PC-9 (cell line): ENCODE measurements around the gene HSPA1B. TPM values are rescaled to one million over a fixed set of nuclear protein-coding genes. Genes with fewer than 3 reads are reported as not detected.

ENCODE experiments used
- BruUV-seq: library from RNA; stranded (reverse); fragments of 400-500 nt; replicated peaks from 2 replicates; lab custom pipeline; 2021; lab: Mats Ljungman, UMichigan
- CTCF ChIA-PET: fragments of 300-600 bp; sonication (Branson Sonifier 250); formaldehyde crosslinking; loops from one replicate; lab custom pipeline; 2022; ENCODE audit warnings: antibody characterized with exemption; lab: Charles Lee
- POLR2A ChIA-PET: fragments of 300-600 bp; sonication (Branson Sonifier 250); formaldehyde crosslinking; loops from one replicate; lab custom pipeline; 2022; ENCODE audit warnings: antibody characterized with exemption; ENCODE audit not compliant: unreplicated experiment; lab: Charles Lee
- DNase-seq, 2 experiments: peaks; one replicate each; pipeline versions ENCODE4 v3.0.0 to v3.0.0-alpha.2; 2015 to 2022; ENCODE audit warnings: mixed read lengths in 1 of 2
- H2AFZ ChIP-seq: fragments of 200-600 bp; sonication (generic); 2 replicates; pipeline ENCODE4 v1.8.1; 2017; ENCODE audit warnings: antibody characterized with exemption
- H3F3A ChIP-seq: fragments of 200-600 bp; sonication (generic); 2 replicates; pipeline ENCODE4 v1.8.1; 2017; ENCODE audit warnings: antibody characterized with exemption, mild to moderate bottlenecking, low read depth; ENCODE audit not compliant: insufficient read depth
- H3K27ac ChIP-seq: fragments of 200-600 bp; sonication (generic); 2 replicates; pipeline ENCODE4 v1.6.1; 2016; ENCODE audit warnings: mixed run types
- H3K27me3 ChIP-seq: fragments of 200-600 bp; sonication (generic); 2 replicates; pipeline ENCODE4 v1.6.1; 2016; ENCODE audit warnings: low read depth, mixed run types; ENCODE audit not compliant: insufficient read depth
- H3K36me3 ChIP-seq: fragments of 200-600 bp; sonication (generic); 2 replicates; pipeline ENCODE4 v1.6.1; 2016; ENCODE audit warnings: low read depth, mixed run types
- H3K4me1 ChIP-seq: fragments of 200-600 bp; sonication (generic); replicated peaks from 2 replicates; pipeline ENCODE4 v1.6.1; 2016; ENCODE audit warnings: mixed run types; ENCODE audit not compliant: insufficient read depth
- H3K4me2 ChIP-seq: fragments of 200-600 bp; sonication (generic); 2 replicates; pipeline ENCODE4 v1.6.1; 2017; ENCODE audit warnings: mixed run types
- H3K4me3 ChIP-seq: fragments of 200-600 bp; sonication (generic); 2 replicates; pipeline ENCODE4 v1.6.1; 2016; ENCODE audit warnings: mixed run types
- H3K79me2 ChIP-seq: fragments of 200-600 bp; sonication (generic); 2 replicates; pipeline ENCODE4 v1.6.1; 2017; ENCODE audit warnings: low read depth, mixed run types
- H3K9me2 ChIP-seq: fragments of 200-600 bp; sonication (generic); 2 replicates; pipeline ENCODE4 v1.8.1; 2017; ENCODE audit warnings: mild to moderate bottlenecking; ENCODE audit not compliant: insufficient read depth
- H3K9me3 ChIP-seq: fragments of 200-600 bp; sonication (generic); 2 replicates; pipeline ENCODE4 v1.8.1; 2016; ENCODE audit warnings: low read depth; ENCODE audit not compliant: insufficient read depth
- H4K20me1 ChIP-seq: fragments of 200-600 bp; sonication (generic); 2 replicates; pipeline ENCODE4 v1.8.1; 2017; ENCODE audit not compliant: insufficient read depth
- CTCF ChIP-seq: fragments of 200-600 bp; sonication (generic); conservative IDR thresholded peaks from 2 replicates; pipeline ENCODE4 v1.6.1; 2017; ENCODE audit warnings: mixed run types, antibody characterized with exemption, mild to moderate bottlenecking, moderate library complexity
- EZH2 ChIP-seq: fragments of 200-600 bp; sonication (generic); IDR thresholded peaks from 2 replicates; pipeline ENCODE4 v1.8.0; 2017; ENCODE audit warnings: antibody characterized with exemption, low read depth
- intact Hi-C: fragments of 100-400 bp; cut with micrococcal nuclease; formaldehyde crosslinking; loops from one replicate; pipeline ENCODE4 v1.10.0; 2022; ENCODE audit not compliant: unreplicated experiment
- total RNA-seq: library from RNA; stranded (reverse); gene quantifications from 2 replicates; pipeline ENCODE4 v1.2.3, GENCODE V29; 2021

The HSPA1B gene
- total RNA-seq, 1 experiment from 2014 or later, result 334 TPM

DNA sequence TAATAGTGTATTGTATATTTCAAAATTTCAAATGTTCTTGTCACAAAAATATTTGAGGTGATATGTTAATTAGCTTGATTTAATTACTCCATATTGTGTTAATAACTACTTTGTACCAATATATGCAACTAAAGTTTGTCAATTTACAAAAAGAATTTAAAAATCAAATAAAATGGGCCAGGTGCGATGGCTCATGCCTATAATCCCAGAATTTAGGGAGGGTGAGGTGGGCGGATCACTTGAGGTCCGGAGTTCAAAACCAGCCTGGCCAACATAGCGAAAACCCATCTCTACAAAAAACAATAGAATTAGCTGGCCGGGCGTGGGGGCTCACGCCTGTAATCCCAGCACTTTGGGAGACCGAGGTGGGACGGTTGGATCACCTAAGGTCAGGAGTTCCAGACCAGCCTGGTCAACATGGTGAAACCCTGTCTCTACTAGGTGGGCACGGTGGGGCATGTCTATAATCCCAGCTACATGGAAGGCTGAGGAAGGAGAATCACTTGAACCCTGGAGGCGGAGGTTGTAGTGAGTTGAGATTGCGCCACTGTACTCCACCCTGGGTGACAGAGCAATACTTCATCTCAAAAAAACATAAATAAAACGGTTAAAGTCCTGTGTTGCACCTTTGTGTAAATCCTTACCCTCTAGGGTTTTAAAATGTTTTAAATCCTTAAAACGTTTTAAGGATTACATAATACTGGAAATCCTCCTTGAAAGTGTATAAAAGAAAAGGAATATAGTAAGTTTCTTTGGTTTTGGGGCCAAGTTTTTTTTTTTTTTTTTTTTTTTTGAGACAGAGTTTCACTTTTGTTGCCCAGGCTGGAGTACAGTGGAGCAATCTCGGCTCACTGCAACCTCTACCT lies 4.0 kb downstream of the HSPA1B start:
- Histone ChIP-seq H3K27ac (peak overlapping the region; percentile 24), H3K36me3 (peaks cover 5% of the 10 kb centered on the region; the same call in 1 of the 2 replicates), H3K9me3 (no peaks in the 10 kb centered on the region), H3F3A (peaks cover 49% of the 10 kb centered on the region), H3K9me2 (no peaks in the 10 kb centered on the region), H3K4me2 (peak overlapping the region; percentile 88), H3K27me3 (no peaks in the 10 kb centered on the region), H4K20me1 (peaks cover 24% of the 10 kb centered on the region), H3K79me2 (peaks cover 72% of the 10 kb centered on the region), H3K4me1 (peaks cover 21% of the 10 kb centered on the region), H2AFZ (no peak overlapping the region), H3K4me3 (peak overlapping the region; percentile 67)
- ChIA-PET POLR2A (interaction anchor here (0.6 to 1.2 kb wide), 2 partner anchors 17 to 171 kb away, joined by 4 to 5 read pairs; partner anchors contain the start of gene C6orf47), CTCF (interaction anchor here (0.7 kb wide), 1 partner anchor 36 kb away, joined by 7 read pairs; the partner anchor contains the start of gene VARS1)
- BruUV-seq, result no TSS peak
- TF ChIP-seq CTCF (no peak), EZH2 (no peak)
- DNase-seq, result no peak
- intact Hi-C loops, result loop anchor here (2.0 to 5.0 kb wide), 4 partner anchors 17 to 121 kb away; partner anchors contain the start of genes EHMT2, HSPA1A, HSPA1L and SLC44A4

- intact Hi-C loops, result loop anchor here (1.0 to 5.0 kb wide), 5 partner anchors 28 to 154 kb away; partner anchors contain the start of genes EHMT2, NEU1 and SLC44A4
- peaks cover 38% of the 10 kb centered on the region for H3K4me1 ChIP-seq
- peaks cover 74% of the 10 kb centered on the region for H3F3A ChIP-seq
- H3K9me2 ChIP-seq, result no peaks in the 10 kb centered on the region
- ChIA-PET CTCF (interaction anchor here (0.7 kb wide), 2 partner anchors 59 to 64 kb away, joined by 4 read pairs; no protein-coding TSS in a partner anchor), POLR2A (interaction anchor here (0.5 kb wide), 2 partner anchors 17 to 60 kb away, joined by 3 to 4 read pairs; no protein-coding TSS in a partner anchor)
- DNase-seq, result peak; percentile 71 to 80
- no peak for TF ChIP-seq CTCF
- TF ChIP-seq EZH2, result no peak
- H3K79me2 ChIP-seq, result peaks cover 93% of the 10 kb centered on the region
- no peaks in the 10 kb centered on the region for H3K27me3 ChIP-seq
- H3K9me3 ChIP-seq, result no peaks in the 10 kb centered on the region
- H3K27ac ChIP-seq, result peak overlapping the region; percentile 77
- TSS peak; percentile 58 for BruUV-seq
- peak overlapping the region; percentile 98 for H3K4me2 ChIP-seq
- peak overlapping the region; percentile 94 for H3K4me3 ChIP-seq
- H2AFZ ChIP-seq, result peak overlapping the region; percentile 74
- H4K20me1 ChIP-seq, result peaks cover 52% of the 10 kb centered on the region
- peaks cover 34% of the 10 kb centered on the region for H3K36me3 ChIP-seq
Measured at GRCh38 chr6:31834367-31835250, 7.1 kb downstream of the HSPA1B start.

GRCh38 chr6:31836047-31836473 lies 8.5 kb downstream of the HSPA1B start:
- ChIA-PET CTCF (no interaction called here), POLR2A (interaction anchor here (0.5 to 0.6 kb wide), 2 partner anchors 28 to 136 kb away, joined by 3 read pairs; a partner anchor contains a TSS)
- Histone ChIP-seq H3K27me3 (no peaks in the 10 kb centered on the region), H3K9me3 (no peaks in the 10 kb centered on the region), H3K4me1 (peaks cover 38% of the 10 kb centered on the region), H3K36me3 (peaks cover 44% of the 10 kb centered on the region), H3K79me2 (peaks cover 78% of the 10 kb centered on the region), H3K4me3 (peak overlapping the region; percentile 94), H3K4me2 (peak overlapping the region; percentile 98), H2AFZ (no peak overlapping the region), H4K20me1 (peaks cover 50% of the 10 kb centered on the region), H3F3A (peaks cover 86% of the 10 kb centered on the region), H3K9me2 (no peaks in the 10 kb centered on the region), H3K27ac (peak overlapping the region; percentile 77)
- intact Hi-C loops, result no loop called here
- no TSS peak for BruUV-seq
- TF ChIP-seq EZH2, result no peak
- no peak for TF ChIP-seq CTCF
- DNase-seq, result no peak
